ENCODE data around the gene LIN7A.

The LIN7A gene

DNA sequence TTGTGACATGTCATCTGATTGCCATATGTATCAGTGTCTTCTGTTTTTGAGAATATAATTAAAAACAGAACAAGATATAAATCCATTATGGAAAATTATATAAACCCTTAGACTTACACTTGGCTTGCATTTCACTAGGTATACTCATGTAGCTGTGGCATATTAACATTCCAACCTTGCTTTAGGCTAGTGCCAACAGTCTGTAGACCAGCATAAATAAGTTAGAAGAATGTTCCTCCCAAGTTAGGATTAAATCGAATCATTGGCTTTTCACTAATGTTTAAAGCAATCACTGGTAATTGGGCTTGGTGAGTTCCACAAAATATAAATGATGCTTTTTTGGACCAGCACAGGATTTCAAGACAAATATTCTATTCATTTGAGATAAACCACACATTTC lies 103.0 kb downstream of the LIN7A start:
- H3K4me3 ChIP-seq (ENCODE audit: low read depth, low read length): no peak overlapping the region
- DNase-seq (ENCODE audit: low read depth): no peak
- TF ChIP-seq, protein P1, sequence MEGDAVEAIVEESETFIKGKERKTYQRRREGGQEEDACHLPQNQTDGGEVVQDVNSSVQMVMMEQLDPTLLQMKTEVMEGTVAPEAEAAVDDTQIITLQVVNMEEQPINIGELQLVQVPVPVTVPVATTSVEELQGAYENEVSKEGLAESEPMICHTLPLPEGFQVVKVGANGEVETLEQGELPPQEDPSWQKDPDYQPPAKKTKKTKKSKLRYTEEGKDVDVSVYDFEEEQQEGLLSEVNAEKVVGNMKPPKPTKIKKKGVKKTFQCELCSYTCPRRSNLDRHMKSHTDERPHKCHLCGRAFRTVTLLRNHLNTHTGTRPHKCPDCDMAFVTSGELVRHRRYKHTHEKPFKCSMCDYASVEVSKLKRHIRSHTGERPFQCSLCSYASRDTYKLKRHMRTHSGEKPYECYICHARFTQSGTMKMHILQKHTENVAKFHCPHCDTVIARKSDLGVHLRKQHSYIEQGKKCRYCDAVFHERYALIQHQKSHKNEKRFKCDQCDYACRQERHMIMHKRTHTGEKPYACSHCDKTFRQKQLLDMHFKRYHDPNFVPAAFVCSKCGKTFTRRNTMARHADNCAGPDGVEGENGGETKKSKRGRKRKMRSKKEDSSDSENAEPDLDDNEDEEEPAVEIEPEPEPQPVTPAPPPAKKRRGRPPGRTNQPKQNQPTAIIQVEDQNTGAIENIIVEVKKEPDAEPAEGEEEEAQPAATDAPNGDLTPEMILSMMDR (IDR thresholded peaks at IDR 0.05; ENCODE audit: low read depth, low read length, missing control alignments): no peak

DNA sequence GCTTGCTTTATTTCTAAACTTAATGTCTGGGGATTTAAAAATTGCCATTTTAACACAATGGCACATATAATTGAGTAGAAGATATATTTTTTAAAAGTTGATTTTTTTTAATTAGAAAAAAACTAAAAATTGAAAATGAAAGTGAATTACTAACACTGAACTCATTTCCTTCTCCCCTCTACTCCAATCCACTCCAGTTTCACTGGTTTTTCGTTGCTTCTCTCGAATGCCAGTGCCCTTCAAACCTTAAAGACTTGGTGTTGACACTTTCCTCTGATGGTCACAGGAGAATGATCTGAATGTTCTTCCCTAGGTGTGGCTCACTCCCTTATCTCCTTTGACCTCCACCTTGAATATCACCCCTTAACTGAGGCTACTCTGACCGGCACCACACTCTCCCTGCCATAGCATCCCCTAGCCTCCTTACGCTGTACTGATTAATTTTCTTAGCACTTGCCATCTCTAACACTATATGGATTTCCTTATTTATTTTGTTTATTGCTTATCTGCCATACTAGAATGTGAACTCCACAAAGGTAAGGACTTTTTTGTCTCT lies 107.1 kb downstream of the LIN7A start:
- TF ChIP-seq, protein P1 (IDR thresholded peaks at IDR 0.05; ENCODE audit: low read depth, low read length, missing control alignments): no peak
- no peak overlapping the region for H3K4me3 ChIP-seq (ENCODE audit: low read depth, low read length)
- no peak for DNase-seq (ENCODE audit: low read depth)

DNA sequence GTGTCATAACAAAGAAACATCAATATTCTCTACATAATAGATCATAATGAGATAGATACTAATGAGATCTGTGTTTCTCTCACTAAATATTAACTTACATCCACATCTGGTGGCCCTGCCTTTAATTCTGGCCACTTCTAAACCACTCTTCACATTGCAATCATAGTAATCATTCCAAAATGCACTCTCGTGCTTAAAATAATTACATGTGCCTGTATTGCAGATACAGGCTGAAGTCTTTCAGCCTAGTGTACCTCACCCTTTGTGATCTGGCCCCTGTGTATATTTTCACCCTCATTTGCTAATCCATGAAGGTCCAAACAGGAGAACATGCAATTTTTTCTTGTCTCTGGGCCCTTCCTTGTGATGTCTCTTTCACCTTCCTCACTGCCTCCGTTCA lies 108.0 kb downstream of the LIN7A start:
- TF ChIP-seq, protein P1 (IDR thresholded peaks at IDR 0.05; ENCODE audit: low read depth, low read length, missing control alignments): no peak
- no peak for DNase-seq (ENCODE audit: low read depth)
- no peak overlapping the region for H3K4me3 ChIP-seq (ENCODE audit: low read depth, low read length)

DNA sequence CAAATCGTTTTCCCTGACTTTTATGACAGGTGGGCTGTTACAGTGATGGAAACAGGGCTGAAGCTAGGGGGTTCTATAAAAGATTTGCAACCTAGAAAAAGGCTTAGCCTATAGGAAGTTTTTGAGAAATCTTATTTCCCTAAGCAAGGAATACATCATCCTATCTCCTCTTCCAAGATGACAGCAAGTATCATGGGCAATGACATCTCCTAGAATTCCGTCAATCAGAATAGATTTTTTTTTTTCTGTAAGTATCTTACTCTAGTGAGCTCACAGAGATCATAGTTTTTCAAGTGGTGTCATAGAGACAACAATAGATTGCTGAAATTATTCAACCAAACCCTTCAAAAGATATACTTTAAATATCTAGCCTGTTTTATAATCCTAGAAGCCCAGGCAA lies 112.2 kb downstream of the LIN7A start:
- TF ChIP-seq, protein P1 (IDR thresholded peaks at IDR 0.05; ENCODE audit: low read depth, low read length, missing control alignments): no peak

DNA sequence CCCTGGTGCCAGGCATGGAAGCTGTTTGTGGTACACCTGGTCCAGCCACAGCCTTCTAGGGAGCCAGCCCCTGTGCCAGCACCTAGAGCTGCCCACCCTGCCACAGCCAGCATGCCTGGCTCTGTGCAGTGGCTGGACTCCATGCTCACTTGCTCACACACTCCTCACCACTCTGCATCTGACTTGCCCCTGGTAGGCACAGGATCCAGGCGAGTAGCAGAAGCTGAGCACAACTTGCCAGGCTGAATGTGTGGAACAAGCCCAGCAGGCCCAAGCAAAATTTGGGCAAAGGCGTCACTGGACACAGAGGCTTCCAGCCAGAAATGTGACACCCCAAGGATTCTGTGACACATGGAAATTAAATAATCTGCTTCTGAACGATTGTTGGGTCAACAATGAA lies 114.3 kb downstream of the LIN7A start:
- TF ChIP-seq, protein P1 (IDR thresholded peaks at IDR 0.05; ENCODE audit: low read depth, low read length, missing control alignments): no peak
- no peak overlapping the region for H3K4me3 ChIP-seq (ENCODE audit: low read depth, low read length)
- DNase-seq (ENCODE audit: low read depth): no peak

More for the DNA sequence above, 112.2 kb downstream of the LIN7A start:
- no peak for DNase-seq (ENCODE audit: low read depth)
- H3K4me3 ChIP-seq (ENCODE audit: low read depth, low read length): no peak overlapping the region

DNA sequence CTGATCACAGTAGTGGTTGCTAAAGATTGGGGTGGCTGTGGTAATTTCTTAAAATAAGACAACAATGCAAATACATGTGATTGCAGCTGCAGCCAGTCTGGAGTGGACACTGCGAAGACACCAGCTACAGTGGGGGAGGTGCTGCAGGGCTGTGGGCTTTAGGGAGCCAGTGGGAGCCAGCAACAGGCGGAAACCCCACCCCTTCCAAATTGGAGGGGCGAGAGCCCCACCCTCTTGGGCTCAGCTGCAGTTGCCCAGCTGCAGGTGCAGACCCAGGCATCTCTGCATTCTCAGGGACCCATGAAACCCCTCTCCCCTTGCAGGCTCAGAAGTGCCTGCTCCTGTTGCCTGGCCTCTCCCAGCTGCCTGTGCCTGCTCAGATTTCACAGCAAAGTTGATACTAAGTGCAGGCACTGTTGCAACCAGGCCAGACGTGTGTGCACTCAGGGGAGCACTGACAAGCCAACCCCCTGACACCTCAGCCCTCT lies 116.2 kb downstream of the LIN7A start:
- TF ChIP-seq, protein P1 (IDR thresholded peaks at IDR 0.05; ENCODE audit: low read depth, low read length, missing control alignments): no peak
- no peak overlapping the region for H3K4me3 ChIP-seq (ENCODE audit: low read depth, low read length)
- DNase-seq (ENCODE audit: low read depth): no peak

DNA sequence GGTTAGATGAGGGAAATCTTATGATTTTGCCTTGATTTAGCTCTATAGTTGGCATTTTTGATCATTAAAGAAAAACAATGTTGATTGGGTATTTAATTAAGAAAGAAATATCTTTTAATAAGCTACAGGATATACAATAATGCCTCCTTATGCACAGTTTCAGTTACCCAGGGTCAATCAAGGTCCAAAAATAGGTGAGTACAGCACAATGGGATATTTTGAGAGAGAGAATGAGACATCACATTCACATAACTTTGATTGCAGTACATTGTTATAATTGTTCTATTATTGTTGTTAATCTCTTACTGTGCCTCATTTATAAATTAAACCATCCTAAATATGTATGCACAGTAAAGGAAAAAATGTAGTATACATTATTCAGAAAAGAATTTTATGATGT lies 118.9 kb downstream of the LIN7A start:
- no peak overlapping the region for H3K4me3 ChIP-seq (ENCODE audit: low read depth, low read length)
- TF ChIP-seq, protein P1 (IDR thresholded peaks at IDR 0.05; ENCODE audit: low read depth, low read length, missing control alignments): no peak
- DNase-seq (ENCODE audit: low read depth): no peak

Measured in GM12864 (cell line).